GM12878 (cell line): Measurements from ENCODE around the gene MAN2B2.

Source experiments
- KDM1A ChIP-seq: fragments of 200-600 bp; sonication (generic); IDR thresholded peaks from 2 replicates; pipeline ENCODE4 v1.6.1; 2016; ENCODE audit warnings: borderline replicate concordance
- ZNF274 ChIP-seq: IDR thresholded peaks from one replicate; pipeline ENCODE4 v1.8.0; 2011; ENCODE audit not compliant: insufficient read length, insufficient read depth

DNA sequence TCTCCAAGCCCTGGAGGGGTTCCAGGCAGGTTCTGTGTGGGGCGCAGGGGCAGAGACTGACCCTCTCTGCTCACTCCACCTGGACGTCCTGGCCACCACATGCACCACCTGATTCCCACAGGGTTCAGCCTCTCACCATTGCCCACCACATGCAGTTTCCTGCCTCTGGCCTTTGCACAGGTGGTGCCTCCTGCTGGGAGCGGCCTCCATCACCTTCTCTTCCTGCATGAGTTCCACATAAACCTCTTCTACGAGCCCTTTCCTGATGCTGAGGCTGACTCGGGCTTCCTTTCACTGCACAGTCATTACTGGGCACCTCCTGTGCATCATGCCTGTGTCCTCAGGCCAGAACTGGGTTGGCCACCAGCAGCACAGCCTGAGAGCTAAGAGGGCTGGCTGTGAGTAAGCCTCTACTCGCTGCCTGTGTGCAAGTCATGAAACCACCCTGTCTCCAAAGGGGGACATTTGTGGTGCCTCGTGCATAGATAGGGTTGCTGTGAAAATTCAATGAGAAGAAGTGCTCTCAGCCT lies 19.9 kb downstream of the MAN2B2 start:
- TF ChIP-seq KDM1A (no peak), ZNF274 (no peak)
